NB4 (cell line): Measurements from ENCODE around the gene MYADML2.

Experiments
- POLR2A ChIP-seq: IDR thresholded peaks from 2 replicates; pipeline ENCODE4 v1.6.1; 2011; ENCODE audit warnings: mild to moderate bottlenecking; ENCODE audit not compliant: insufficient read length; ENCODE audit errors: extremely low read depth
- TF ChIP-seq, protein P1 (sequence below): IDR thresholded peaks from one replicate; pipeline ENCODE4 v1.5.1; 2012; ENCODE audit warnings: low read depth, low read length

GRCh38 chr17:81917565-81918332, 29.3 kb downstream of the MYADML2 start, which contains the start of gene SIRT7:
- TF ChIP-seq, protein P1, sequence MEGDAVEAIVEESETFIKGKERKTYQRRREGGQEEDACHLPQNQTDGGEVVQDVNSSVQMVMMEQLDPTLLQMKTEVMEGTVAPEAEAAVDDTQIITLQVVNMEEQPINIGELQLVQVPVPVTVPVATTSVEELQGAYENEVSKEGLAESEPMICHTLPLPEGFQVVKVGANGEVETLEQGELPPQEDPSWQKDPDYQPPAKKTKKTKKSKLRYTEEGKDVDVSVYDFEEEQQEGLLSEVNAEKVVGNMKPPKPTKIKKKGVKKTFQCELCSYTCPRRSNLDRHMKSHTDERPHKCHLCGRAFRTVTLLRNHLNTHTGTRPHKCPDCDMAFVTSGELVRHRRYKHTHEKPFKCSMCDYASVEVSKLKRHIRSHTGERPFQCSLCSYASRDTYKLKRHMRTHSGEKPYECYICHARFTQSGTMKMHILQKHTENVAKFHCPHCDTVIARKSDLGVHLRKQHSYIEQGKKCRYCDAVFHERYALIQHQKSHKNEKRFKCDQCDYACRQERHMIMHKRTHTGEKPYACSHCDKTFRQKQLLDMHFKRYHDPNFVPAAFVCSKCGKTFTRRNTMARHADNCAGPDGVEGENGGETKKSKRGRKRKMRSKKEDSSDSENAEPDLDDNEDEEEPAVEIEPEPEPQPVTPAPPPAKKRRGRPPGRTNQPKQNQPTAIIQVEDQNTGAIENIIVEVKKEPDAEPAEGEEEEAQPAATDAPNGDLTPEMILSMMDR: no peak
- TF ChIP-seq POLR2A: peak; percentile 72
